H1 (cell line): ENCODE measurements around the gene ERC1. TPM values are rescaled to one million over a fixed set of nuclear protein-coding genes. Genes with fewer than 3 reads are reported as not detected.

ENCODE experiments used
- CTCF ChIA-PET: fragments of 300-600 bp; sonication (Branson Sonifier 250); formaldehyde crosslinking; loops from one replicate; lab custom pipeline; 2021; ENCODE audit not compliant: partially characterized antibody; lab: Charles Lee
- POLR2A ChIA-PET: fragments of 300-600 bp; sonication (Branson Sonifier 250); formaldehyde crosslinking; loops from one replicate; lab custom pipeline; 2021; ENCODE audit warnings: inconsistent platforms; ENCODE audit not compliant: partially characterized antibody; lab: Charles Lee
- DNase-seq, 2 experiments: peaks; one replicate each; pipeline versions ENCODE4 v3.0.0 to v3.0.0-alpha.2; 2010 to 2022; ENCODE audit warnings: low spot score in 2 of 2, low read depth in 1 of 2, mixed read lengths in 1 of 2
- FAIRE-seq: peaks from 2 replicates; lab custom pipeline; 2011; peaks lifted over from hg19 to GRCh38; lab: Jason Lieb, UNC
- H2AFZ ChIP-seq: 2 replicates; pipeline ENCODE4 v1.8.1; 2012; ENCODE audit warnings: low read length, inconsistent platforms
- H2AK5ac ChIP-seq: 2 replicates; pipeline ENCODE4 v1.6.1; 2013; ENCODE audit warnings: low read depth, low read length
- H2BK120ac ChIP-seq: replicated peaks from 2 replicates; pipeline ENCODE3; 2013; ENCODE audit warnings: low read depth, low read length, inconsistent platforms
- H2BK12ac ChIP-seq: 2 replicates; pipeline ENCODE4 v1.6.1; 2013; ENCODE audit warnings: low read depth, low read length
- H2BK15ac ChIP-seq: 2 replicates; pipeline ENCODE4 v1.6.1; 2013; ENCODE audit warnings: low read length
- H2BK20ac ChIP-seq: 2 replicates; pipeline ENCODE4 v1.6.1; 2013; ENCODE audit warnings: low read length
- H2BK5ac ChIP-seq: 2 replicates; pipeline ENCODE4 v1.6.1; 2013; ENCODE audit warnings: low read depth, low read length
- H3K14ac ChIP-seq: 2 replicates; pipeline ENCODE4 v1.6.1; 2013; ENCODE audit warnings: inconsistent platforms; ENCODE audit not compliant: insufficient read length
- H3K18ac ChIP-seq: 2 replicates; pipeline ENCODE4 v1.6.1; 2013; ENCODE audit warnings: low read length; ENCODE audit errors: extremely low read depth
- H3K23ac ChIP-seq: 2 replicates; pipeline ENCODE4 v1.6.1; 2013; ENCODE audit warnings: inconsistent platforms; ENCODE audit not compliant: insufficient read length
- H3K23me2 ChIP-seq: 2 replicates; pipeline ENCODE4 v1.6.1; 2013; ENCODE audit warnings: low read depth, low read length
- H3K27ac ChIP-seq: 2 replicates; pipeline ENCODE4 v1.6.1; 2011; ENCODE audit warnings: low read depth, low read length, inconsistent platforms
- H3K27me3 ChIP-seq, 4 experiments: replicated peaks in 1 of 4; 1 replicate in 1 of 4; 2 replicates in 3 of 4; pipeline versions ENCODE4 v1.6.1 to v1.8.1; 2011 to 2013; ENCODE audit warnings: low read length in 3 of 4, mild to moderate bottlenecking in 3 of 4, inconsistent platforms in 2 of 4, mixed read lengths in 2 of 4, moderate library complexity in 1 of 4; ENCODE audit not compliant: control insufficient read depth in 3 of 4, insufficient read depth in 3 of 4; ENCODE audit errors: extremely low read depth in 1 of 4
- H3K36me3 ChIP-seq, 4 experiments: 2 replicates each; pipeline versions ENCODE4 v1.6.1 to v1.8.1; 2011 to 2013; ENCODE audit warnings: mild to moderate bottlenecking in 4 of 4, low read length in 3 of 4, moderate library complexity in 2 of 4, control low read depth in 1 of 4, inconsistent platforms in 1 of 4; ENCODE audit not compliant: insufficient read depth in 4 of 4, control insufficient read depth in 2 of 4
- H3K4ac ChIP-seq: replicated peaks from 2 replicates; pipeline ENCODE3; 2013; ENCODE audit warnings: low read length, low read depth, mixed read lengths, inconsistent platforms; ENCODE audit not compliant: insufficient read length
- H3K4me1 ChIP-seq, 4 experiments: replicated peaks in 1 of 4; 1 replicate in 1 of 4; 2 replicates in 3 of 4; pipeline versions ENCODE4 v1.6.1 to v1.8.1; 2011 to 2013; ENCODE audit warnings: low read length in 3 of 4, inconsistent platforms in 2 of 4, mixed read lengths in 1 of 4; ENCODE audit not compliant: insufficient read depth in 4 of 4, control insufficient read depth in 3 of 4
- H3K4me2 ChIP-seq, 2 experiments: 2 replicates each; pipeline versions ENCODE4 v1.6.1 to v1.8.1; 2011 to 2013; ENCODE audit warnings: low read depth in 2 of 2, low read length in 2 of 2, control low read depth in 1 of 2, inconsistent platforms in 1 of 2, mild to moderate bottlenecking in 1 of 2; ENCODE audit not compliant: insufficient read depth in 1 of 2
- H3K4me3 ChIP-seq, 4 experiments: fragments of 200-600, 300-600 bp in 1 of 4; sonication (generic), shearing (Covaris generic), sonication (Bioruptor Twin) in 1 of 4; 2 replicates each; pipeline versions ENCODE4 v1.5.1 to v1.8.1; 2011 to 2016; ENCODE audit warnings: low read length in 4 of 4, low read depth in 3 of 4, control low read depth in 2 of 4, inconsistent platforms in 2 of 4, mild to moderate bottlenecking in 2 of 4, mixed read lengths in 1 of 4, moderate library complexity in 1 of 4; ENCODE audit not compliant: insufficient read depth in 2 of 4; ENCODE audit errors: extremely low read depth in 1 of 4
- H3K56ac ChIP-seq: replicated peaks from 2 replicates; pipeline ENCODE3; 2013; ENCODE audit warnings: low read depth, mild to moderate bottlenecking, mixed read lengths, low read length, inconsistent platforms; ENCODE audit not compliant: insufficient read length
- H3K79me1 ChIP-seq: 2 replicates; pipeline ENCODE4 v1.6.1; 2013; ENCODE audit warnings: low read depth, low read length, control low read depth
- H3K79me2 ChIP-seq, 2 experiments: 2 replicates each; pipeline versions ENCODE4 v1.6.1 to v1.8.1; 2012 to 2013; ENCODE audit warnings: low read length in 2 of 2, mild to moderate bottlenecking in 2 of 2, inconsistent platforms in 1 of 2; ENCODE audit not compliant: insufficient read depth in 2 of 2, control insufficient read depth in 1 of 2
- H3K9ac ChIP-seq, 4 experiments: replicated peaks in 1 of 4; 1 replicate in 1 of 4; 2 replicates in 3 of 4; pipeline versions ENCODE4 v1.6.1 to v1.8.1; 2011 to 2013; ENCODE audit warnings: low read depth in 3 of 4, low read length in 3 of 4, control low read depth in 2 of 4, mild to moderate bottlenecking in 2 of 4, moderate library complexity in 2 of 4, inconsistent platforms in 1 of 4; ENCODE audit errors: extremely low read depth in 1 of 4
- H3K9me3 ChIP-seq, 2 experiments: 2 replicates each; pipeline versions ENCODE4 v1.6.1 to v1.8.1; 2012 to 2013; ENCODE audit warnings: mild to moderate bottlenecking in 2 of 2, moderate library complexity in 2 of 2, control low read depth in 1 of 2, inconsistent platforms in 1 of 2, low read depth in 1 of 2, low read length in 1 of 2, mixed read lengths in 1 of 2; ENCODE audit not compliant: insufficient read depth in 2 of 2
- H4K20me1 ChIP-seq, 2 experiments: replicated peaks in 1 of 2; 2 replicates each; pipeline versions ENCODE3 to v1.8.1; 2011 to 2013; ENCODE audit warnings: inconsistent platforms in 2 of 2, low read length in 2 of 2, mild to moderate bottlenecking in 1 of 2; ENCODE audit not compliant: insufficient read depth in 2 of 2, control insufficient read depth in 1 of 2
- H4K5ac ChIP-seq: 2 replicates; pipeline ENCODE4 v1.6.1; 2013; ENCODE audit warnings: low read length, low read depth, mixed read lengths, inconsistent platforms; ENCODE audit not compliant: insufficient read length
- H4K8ac ChIP-seq: 2 replicates; pipeline ENCODE4 v1.8.0; 2013; ENCODE audit warnings: mild to moderate bottlenecking, moderate library complexity, low read length, inconsistent platforms; ENCODE audit not compliant: insufficient read depth; ENCODE audit errors: extremely low read depth
- H4K91ac ChIP-seq: replicated peaks from 2 replicates; pipeline ENCODE3; 2013; ENCODE audit warnings: low read length, mixed read lengths, inconsistent platforms; ENCODE audit not compliant: insufficient read length
- CBX8 ChIP-seq: fragments of 300-800, 300-1000 bp; sonication (generic); IDR thresholded peaks from 2 replicates; pipeline ENCODE4 v1.7.1; 2016; ENCODE audit warnings: low read depth, low read length, borderline replicate concordance
- CHD2 ChIP-seq: IDR thresholded peaks from 2 replicates; pipeline ENCODE4 v1.6.1; 2012; ENCODE audit warnings: low read length, improper control_type of control experiment
- EGR1 ChIP-seq: IDR thresholded peaks from 2 replicates; pipeline ENCODE4 v1.6.1; 2011; ENCODE audit warnings: low read depth, low read length, borderline replicate concordance
- EP300 ChIP-seq, 2 experiments: IDR thresholded peaks; 1 replicate in 1 of 2; 2 replicates in 1 of 2; pipeline ENCODE4 v1.6.1; 2011 to 2012; ENCODE audit warnings: low read depth in 2 of 2, low read length in 2 of 2, mild to moderate bottlenecking in 2 of 2, borderline replicate concordance in 1 of 2, inconsistent platforms in 1 of 2, moderate library complexity in 1 of 2
- KDM5A ChIP-seq: fragments of 200-600 bp; IDR thresholded peaks from 2 replicates; pipeline ENCODE4 v1.7.1; 2012; ENCODE audit warnings: mild to moderate bottlenecking, low read length, inconsistent platforms, mixed read lengths
- RNF2 ChIP-seq: fragments of 200-900, 300-1000 bp; sonication (generic); IDR thresholded peaks from 2 replicates; pipeline ENCODE4 v1.7.1; 2016; ENCODE audit warnings: borderline replicate concordance, low read depth, mild to moderate bottlenecking, antibody characterized with exemption, low read length; ENCODE audit not compliant: poor library complexity, severe bottlenecking; ENCODE audit errors: missing control alignments
- SIRT6 ChIP-seq: IDR thresholded peaks from one replicate; pipeline ENCODE4 v1.7.1; 2012; ENCODE audit warnings: low read length, inconsistent platforms
- TBP ChIP-seq: IDR thresholded peaks from 2 replicates; pipeline ENCODE4 v1.6.1; 2011; ENCODE audit warnings: low read depth, low read length, improper control_type of control experiment
- WGBS, 2 experiments: shearing (Covaris generic) in 1 of 2; methylation state at CpG; one replicate each; pipeline versions ENCODE4 v1.1.6 to v1.1.7; 2013 to 2015; ENCODE audit warnings: low lambda C conversion rate in 2 of 2, mixed read lengths in 2 of 2, inconsistent platforms in 1 of 2, low coverage in 1 of 2, missing lambda C conversion rate in 1 of 2; ENCODE audit not compliant: insufficient replicate concordance in 2 of 2, insufficient coverage in 1 of 2, insufficient read length in 1 of 2; ENCODE audit errors: extremely low coverage in 1 of 2, missing lambda C conversion rate in 1 of 2; 5-methylcytosine and 5-hydroxymethylcytosine counted together
- polyA plus RNA-seq, 7 experiments: library from polyadenylated mRNA; depleted of rRNA in 3 of 7; stranded (reverse) in 5 of 7; unstranded in 2 of 7; fragments of >200 nt in 5 of 7; fragments of 200-250 nt in 2 of 7; gene quantifications; 1 replicate in 5 of 7; 2 replicates in 1 of 7; 4 replicates in 1 of 7; pipeline versions ENCODE4 v1.2.1 to v1.2.3, GENCODE V29; 2011 to 2013; ENCODE audit warnings: missing spikeins in 2 of 7, mixed read lengths in 2 of 7
- total RNA-seq: library from RNA; stranded (reverse); fragmentation: NEBNext Ultra II Directional; extraction: Animal tissue kit (Norgen Biotek cat#: 25700); gene quantifications from 2 replicates; pipeline ENCODE4 v1.2.1, GENCODE V29; 2021
- TF ChIP-seq, protein P1 (sequence below): IDR thresholded peaks from 2 replicates; pipeline ENCODE4 v1.6.1; 2012; ENCODE audit warnings: low read length, inconsistent platforms
- TF ChIP-seq, protein P2 (sequence below): IDR thresholded peaks from 2 replicates; pipeline ENCODE4 v1.6.1; 2012; ENCODE audit warnings: inconsistent platforms

ERC1 gene
- total and polyA plus RNA-seq, 2 of the 8 experiments (the other 6 are each of a cell fraction or from before 2014, with no cell fraction given), result 7.8 to 45.7 TPM

DNA sequence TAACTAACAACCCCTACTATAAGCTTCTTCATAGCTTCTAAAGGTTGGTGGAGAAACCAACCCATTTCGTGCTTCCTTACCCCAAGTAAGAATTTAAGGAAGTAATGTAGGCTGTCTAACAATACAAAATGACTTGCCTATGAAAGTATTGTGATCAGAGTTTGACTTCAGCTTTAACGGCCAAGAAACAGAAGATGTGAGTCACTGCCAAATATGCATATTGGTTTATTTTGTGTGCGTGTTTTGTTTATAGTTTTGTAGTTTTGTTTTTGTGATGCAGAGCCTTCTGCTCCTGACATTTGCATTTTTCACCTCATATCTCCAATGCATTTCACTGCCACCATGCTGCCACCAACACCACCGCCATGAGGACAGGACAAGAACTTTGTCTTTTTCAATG, 457.3 kb downstream of the ERC1 start:
- no peaks in the 10 kb centered on the region for H3K23me2 ChIP-seq
- no peak overlapping the region for H3K18ac ChIP-seq
- H3K79me1 ChIP-seq, result no peaks in the 10 kb centered on the region
- FAIRE-seq (no peak), DNase-seq (no peak)
- no peak overlapping the region for H3K9ac ChIP-seq
- no peak overlapping the region for H2AFZ ChIP-seq
- no peak overlapping the region for H3K4me2 ChIP-seq
- H2BK12ac ChIP-seq, result no peak overlapping the region
- H3K79me2 ChIP-seq, result no peaks in the 10 kb centered on the region
- H2BK20ac ChIP-seq, result no peak overlapping the region
- H3K36me3 ChIP-seq, result no peaks in the 10 kb centered on the region
- no peak overlapping the region for H3K23ac ChIP-seq
- H2BK5ac ChIP-seq, result no peak overlapping the region
- H2BK15ac ChIP-seq, result no peak overlapping the region
- no peak overlapping the region for H3K27ac ChIP-seq
- H3K9me3 ChIP-seq, result no peaks in the 10 kb centered on the region
- H4K20me1 ChIP-seq, result no peaks in the 10 kb centered on the region
- 87% methylated on average over 4 of the region's 4 CpGs; no CpG with 5 or more reads in 1 of the 2 experiments for WGBS, 2 experiments
- H3K4me1 ChIP-seq, result peaks cover 0 to 6% (median 3%) of the 10 kb centered on the region in 4 experiments; a peak in 3 of 7 replicates
- no peak overlapping the region for H4K91ac ChIP-seq
- CTCF ChIA-PET, result interaction anchor here (1.9 kb wide), 1 partner anchor 54 kb away, joined by 4 read pairs; no protein-coding TSS in a partner anchor
- no peak overlapping the region for H2BK120ac ChIP-seq
- H4K8ac ChIP-seq, result no peak overlapping the region
- H3K27me3 ChIP-seq, result no peaks in the 10 kb centered on the region
- no peak overlapping the region for H2AK5ac ChIP-seq
- H3K4ac ChIP-seq, result no peak overlapping the region
- no peak overlapping the region for H4K5ac ChIP-seq
- no peak overlapping the region for H3K4me3 ChIP-seq
- no peak overlapping the region for H3K56ac ChIP-seq
- H3K14ac ChIP-seq, result no peak overlapping the region
- POLR2A ChIA-PET, result no interaction called here
- TF ChIP-seq, protein P1, sequence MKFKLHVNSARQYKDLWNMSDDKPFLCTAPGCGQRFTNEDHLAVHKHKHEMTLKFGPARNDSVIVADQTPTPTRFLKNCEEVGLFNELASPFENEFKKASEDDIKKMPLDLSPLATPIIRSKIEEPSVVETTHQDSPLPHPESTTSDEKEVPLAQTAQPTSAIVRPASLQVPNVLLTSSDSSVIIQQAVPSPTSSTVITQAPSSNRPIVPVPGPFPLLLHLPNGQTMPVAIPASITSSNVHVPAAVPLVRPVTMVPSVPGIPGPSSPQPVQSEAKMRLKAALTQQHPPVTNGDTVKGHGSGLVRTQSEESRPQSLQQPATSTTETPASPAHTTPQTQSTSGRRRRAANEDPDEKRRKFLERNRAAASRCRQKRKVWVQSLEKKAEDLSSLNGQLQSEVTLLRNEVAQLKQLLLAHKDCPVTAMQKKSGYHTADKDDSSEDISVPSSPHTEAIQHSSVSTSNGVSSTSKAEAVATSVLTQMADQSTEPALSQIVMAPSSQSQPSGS, result no peak
- no peak for TF ChIP-seq SIRT6
- no peak for TF ChIP-seq EP300 (IDR thresholded peaks at IDR 0.05; ENCODE audit: borderline replicate concordance in 1 of 2, low read depth in 2 of 2, low read length in 2 of 2)
- TF ChIP-seq, protein P2, sequence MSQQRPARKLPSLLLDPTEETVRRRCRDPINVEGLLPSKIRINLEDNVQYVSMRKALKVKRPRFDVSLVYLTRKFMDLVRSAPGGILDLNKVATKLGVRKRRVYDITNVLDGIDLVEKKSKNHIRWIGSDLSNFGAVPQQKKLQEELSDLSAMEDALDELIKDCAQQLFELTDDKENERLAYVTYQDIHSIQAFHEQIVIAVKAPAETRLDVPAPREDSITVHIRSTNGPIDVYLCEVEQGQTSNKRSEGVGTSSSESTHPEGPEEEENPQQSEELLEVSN, result no peak
- TF ChIP-seq CBX8, result no peak
- no peak for TF ChIP-seq CHD2
- no peak for TF ChIP-seq KDM5A
- no peak for TF ChIP-seq TBP
- TF ChIP-seq EGR1, result no peak
- TF ChIP-seq RNF2, result no peak
